AML-193 (cell line): Measurements from ENCODE around the gene NEXN.
"Not testable (repeated sequence)": the region's sequence is repeated elsewhere in the genome, so short reads cannot be mapped to it uniquely, and the experiment has no call there.

ENCODE experiments used
- DNase-seq, 2 experiments: peaks; one replicate each; lab custom pipeline; 2025; lab: John Stamatoyannopoulos, UW

NEXN gene

DNA sequence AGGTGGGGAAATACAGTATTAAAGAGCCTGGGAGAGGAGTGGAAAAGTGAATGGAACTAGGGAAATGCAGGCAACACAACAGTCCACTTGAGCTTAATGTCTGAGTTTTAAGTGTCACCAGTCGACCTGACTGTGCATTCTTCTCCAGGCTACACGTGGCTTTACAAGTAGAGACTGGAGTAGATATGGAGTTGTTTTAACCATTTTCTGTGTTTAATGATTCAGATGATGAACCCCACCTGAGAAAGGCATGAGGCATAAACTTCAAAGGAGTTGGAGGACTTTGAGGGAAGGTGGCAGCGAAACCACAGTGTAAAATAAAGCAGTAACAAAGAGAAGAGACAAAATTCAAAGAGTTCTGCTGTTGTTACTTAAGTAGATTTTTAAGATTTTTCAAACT lies 77.9 kb downstream of the NEXN start:
- DNase-seq = no peak

DNA sequence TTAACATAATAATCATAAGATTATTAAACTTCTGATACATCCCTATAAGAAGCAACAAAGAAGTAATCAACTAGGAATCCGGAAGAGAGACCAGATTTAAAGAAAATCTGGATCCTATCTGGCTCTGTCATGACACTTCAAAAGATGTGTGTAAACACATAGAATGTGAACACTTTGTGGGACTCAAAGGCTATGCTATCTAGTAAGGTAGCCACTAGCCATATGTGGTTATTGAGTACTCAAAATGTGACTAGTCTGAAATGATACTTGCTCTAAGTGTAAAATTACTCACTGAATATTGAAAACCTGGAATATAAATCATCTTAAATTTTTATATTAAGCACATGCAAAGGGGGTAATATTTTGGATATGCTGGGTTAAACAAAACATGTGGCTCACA lies 81.8 kb downstream of the NEXN start:
- no peak for DNase-seq

- DNase-seq = no peak
Measured at GRCh38 chr1:77972080-77972479, 83.7 kb downstream of the NEXN start.

- no peak for DNase-seq
Measured at GRCh38 chr1:77975386-77975785, 87.0 kb downstream of the NEXN start.

DNA sequence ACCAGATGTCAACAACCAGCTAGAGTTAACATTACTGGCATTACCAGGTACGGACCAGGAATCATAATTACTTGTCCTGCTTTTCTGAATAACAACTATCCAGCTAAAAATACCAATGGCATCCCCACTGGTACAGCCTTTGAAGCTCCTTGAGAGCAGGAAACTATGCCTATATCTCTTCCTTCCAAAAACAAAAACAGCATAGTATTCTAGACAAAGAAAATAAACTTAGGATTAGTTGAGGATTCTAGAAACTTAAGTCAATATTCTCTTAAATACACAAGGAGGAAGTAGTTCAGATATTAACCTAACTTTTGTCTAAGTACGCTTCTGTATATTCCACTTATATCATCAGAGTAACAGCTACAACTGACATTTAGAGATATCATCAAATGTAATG lies 87.5 kb downstream of the NEXN start:
- DNase-seq = peak in 1 of 2 experiments; percentile 8

GRCh38 chr1:77976433-77977076 lies 88.1 kb downstream of the NEXN start:
- no peak for DNase-seq

DNA sequence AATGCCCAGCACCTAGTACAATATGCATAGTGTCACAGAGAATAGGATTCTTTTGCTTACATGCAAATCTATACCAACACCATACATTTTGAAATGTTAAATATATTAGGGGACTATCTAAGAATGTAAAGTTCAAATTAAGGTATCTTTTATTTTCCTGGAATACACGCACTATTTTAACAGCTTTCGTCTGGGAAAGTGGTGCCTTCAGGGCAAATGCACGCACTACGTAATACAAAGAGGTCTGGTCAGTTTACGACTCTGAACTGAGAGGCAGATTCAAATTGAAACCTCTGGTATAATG lies 89.5 kb downstream of the NEXN start:
- no peak for DNase-seq

DNA sequence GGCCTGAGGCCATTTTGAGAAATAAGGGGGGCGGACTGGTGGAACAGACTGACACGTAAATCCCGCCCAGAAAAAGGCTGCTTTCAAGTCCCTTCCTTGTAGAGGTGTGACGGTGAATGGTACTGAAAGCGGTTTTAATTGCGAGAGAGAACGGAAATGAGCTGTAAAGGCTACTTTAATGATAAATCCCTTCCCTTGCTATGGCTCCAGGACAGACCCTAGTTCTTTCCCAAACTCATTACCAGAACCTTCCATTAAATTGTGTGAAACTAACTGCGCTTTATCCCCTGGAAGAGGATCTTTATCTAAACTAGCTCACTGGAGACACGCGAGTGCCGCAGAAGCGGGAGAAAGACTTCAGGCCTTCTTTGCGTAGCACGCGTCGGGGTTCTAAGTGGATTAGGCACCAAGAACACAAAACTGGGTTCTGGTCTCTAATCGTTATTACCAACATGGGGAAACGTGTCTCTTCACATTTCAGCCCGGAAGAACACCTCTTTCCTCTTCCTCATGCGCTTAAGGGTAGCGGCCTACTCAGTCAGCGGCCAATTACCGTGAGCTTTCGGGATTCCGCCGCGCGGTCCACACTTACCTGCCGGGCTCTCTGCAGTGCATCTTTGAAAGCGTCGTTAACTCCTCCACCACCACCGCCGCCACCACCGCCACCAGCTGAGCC lies 90.0 kb downstream of the NEXN start:
- peak; percentile 90 to 92 for DNase-seq

GRCh38 chr1:77978969-77979876 lies 90.8 kb downstream of the NEXN start, which contains the start of gene FUBP1:
TSS of gene FUBP1 (minus strand) at chr1:77979072. CDS start at chr1:77979004, 68 bp downstream.
- DNase-seq = peak; percentile 98

GRCh38 chr1:77983352-77983996 lies 95.0 kb downstream of the NEXN start:
- not testable (repeated sequence) for DNase-seq

DNA sequence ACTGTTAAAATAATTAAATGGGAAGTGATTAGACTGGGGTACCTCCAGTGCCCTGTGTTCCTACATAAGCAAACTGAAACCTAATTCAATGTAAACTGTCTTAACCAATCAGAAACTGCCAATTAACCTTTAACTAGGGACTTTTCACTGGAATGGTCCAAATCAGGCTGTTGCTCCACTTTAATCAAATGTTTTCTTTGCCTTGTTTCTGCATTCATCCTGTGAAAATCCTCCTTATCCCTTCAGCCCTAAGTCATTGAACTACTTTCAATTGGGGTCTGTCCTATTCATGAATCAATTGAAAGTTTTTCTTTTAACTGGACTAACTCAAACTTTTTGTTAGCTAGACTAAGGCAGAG lies 95.6 kb downstream of the NEXN start:
- no peak for DNase-seq

- DNase-seq = no peak
Measured at GRCh38 chr1:77984629-77985028, 96.2 kb downstream of the NEXN start.

GRCh38 chr1:77986810-77987209 lies 98.4 kb downstream of the NEXN start:
- no peak for DNase-seq

DNA sequence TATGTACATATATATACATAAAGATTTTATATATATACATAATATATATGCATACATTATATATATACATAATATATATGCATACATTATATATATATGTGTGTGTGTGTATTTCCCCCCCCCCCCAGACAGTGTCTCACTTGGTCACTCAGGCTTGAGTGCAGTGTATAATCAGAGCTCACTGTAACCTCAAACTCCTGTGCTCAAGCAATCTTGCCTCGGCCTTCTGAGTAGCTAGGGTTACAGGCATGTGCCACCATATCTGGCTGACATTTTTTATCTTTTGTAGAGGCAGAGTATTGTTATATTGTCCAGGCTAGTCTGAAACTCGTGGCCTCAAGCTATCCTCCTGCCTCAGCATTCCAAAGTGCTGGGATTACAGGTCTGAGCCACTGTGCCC lies 99.5 kb downstream of the NEXN start:
- no peak for DNase-seq

GRCh38 chr1:77989744-77990143 lies 101.3 kb downstream of the NEXN start:
- no peak for DNase-seq

DNA sequence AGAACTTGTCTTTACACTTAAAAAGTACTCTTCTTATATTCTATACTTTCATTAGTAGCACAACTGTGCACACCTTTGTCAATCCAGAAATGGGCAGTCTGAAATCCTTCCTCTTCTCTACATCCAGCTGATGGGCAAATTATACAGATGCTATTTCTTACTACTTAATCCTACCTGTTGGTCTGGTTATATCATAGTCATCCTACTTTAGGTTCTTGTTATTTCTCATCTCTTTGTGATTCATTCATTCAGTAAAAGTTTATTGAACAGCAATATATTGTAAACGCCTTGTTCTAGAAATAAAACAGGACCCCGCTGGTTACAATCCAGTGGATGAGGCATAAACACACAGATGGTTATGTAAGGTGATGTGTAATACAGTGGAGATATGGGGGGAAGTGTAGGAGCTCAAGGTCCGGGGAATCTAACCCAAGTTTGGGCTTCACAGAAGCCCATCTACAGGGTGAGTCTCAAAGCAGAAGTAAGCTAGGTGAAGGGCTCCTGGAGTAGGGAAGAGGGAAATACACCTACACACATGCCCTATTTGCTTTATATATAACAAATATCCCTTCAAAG lies 102.3 kb downstream of the NEXN start:
- DNase-seq = no peak

GRCh38 chr1:77991638-77992037 lies 103.2 kb downstream of the NEXN start:
- DNase-seq = no peak
